Activated B cell treated with CpG ODN at 0.5 μM for 24 hours (primary cell): ENCODE data around the gene RB1. TPM values are rescaled to one million over a fixed set of nuclear protein-coding genes. Genes with fewer than 3 reads are reported as not detected.

Experiments
- ATAC-seq: fragments of 200-7000 bp; cut with Tn5 transposase; one replicate; pipeline ENCODE4 v1.10.0; 2021; ENCODE audit warnings: low read depth, mild to moderate bottlenecking, moderate library complexity
- CTCF ChIA-PET: fragments of 350-600 bp; sonication (Branson Sonifier 250); formaldehyde crosslinking; loops from one replicate; lab custom pipeline; 2021; ENCODE audit warnings: antibody characterized with exemption; lab: Charles Lee
- POLR2A ChIA-PET: fragments of 350-600 bp; sonication (Branson Sonifier 250); formaldehyde crosslinking; loops from one replicate; lab custom pipeline; 2021; ENCODE audit warnings: antibody characterized with exemption; lab: Charles Lee
- DNase-seq: peaks from one replicate; pipeline ENCODE4 v3.0.0; 2022
- H3K27ac Mint-ChIP-seq: one replicate; pipeline ENCODE4 v1.8.0; 2020; ENCODE audit warnings: mixed read lengths
- H3K27me3 Mint-ChIP-seq: one replicate; pipeline ENCODE4 v1.8.0; 2021; ENCODE audit warnings: mixed read lengths
- H3K36me3 Mint-ChIP-seq: one replicate; pipeline ENCODE4 v1.8.0; 2021; ENCODE audit warnings: low read depth, mixed read lengths
- H3K4me1 Mint-ChIP-seq: one replicate; pipeline ENCODE4 v1.8.0; 2021; ENCODE audit warnings: mixed read lengths
- H3K4me3 Mint-ChIP-seq: one replicate; pipeline ENCODE4 v1.8.0; 2020; ENCODE audit warnings: mild to moderate bottlenecking, mixed read lengths
- H3K9me3 Mint-ChIP-seq: one replicate; pipeline ENCODE4 v1.8.0; 2020; ENCODE audit warnings: mixed read lengths
- intact Hi-C: fragments of 100-400 bp; cut with micrococcal nuclease; formaldehyde crosslinking; loops from one replicate; pipeline ENCODE4 v1.15.1; 2024
- total RNA-seq: library from RNA; stranded (reverse); gene quantifications from 2 replicates; pipeline ENCODE4 v1.2.3, GENCODE V29; 2022
- TF ChIP-seq, protein P1 (sequence below): fragments of 200-600 bp; IDR thresholded peaks from one replicate; pipeline ENCODE4 v1.8.0; 2022; ENCODE audit warnings: antibody characterized with exemption, mild to moderate bottlenecking

The RB1 gene
- total RNA-seq, 1 donor from 2014 or later = 70.5 TPM

- Mint-ChIP-seq H3K27me3 (no peaks in the 10 kb centered on the region), H3K9me3 (peaks cover 3% of the 10 kb centered on the region), H3K4me1 (peaks cover 2% of the 10 kb centered on the region), H3K4me3 (no peak overlapping the region), H3K36me3 (peaks cover 56% of the 10 kb centered on the region), H3K27ac (no peak overlapping the region)
- TF ChIP-seq, protein P1, sequence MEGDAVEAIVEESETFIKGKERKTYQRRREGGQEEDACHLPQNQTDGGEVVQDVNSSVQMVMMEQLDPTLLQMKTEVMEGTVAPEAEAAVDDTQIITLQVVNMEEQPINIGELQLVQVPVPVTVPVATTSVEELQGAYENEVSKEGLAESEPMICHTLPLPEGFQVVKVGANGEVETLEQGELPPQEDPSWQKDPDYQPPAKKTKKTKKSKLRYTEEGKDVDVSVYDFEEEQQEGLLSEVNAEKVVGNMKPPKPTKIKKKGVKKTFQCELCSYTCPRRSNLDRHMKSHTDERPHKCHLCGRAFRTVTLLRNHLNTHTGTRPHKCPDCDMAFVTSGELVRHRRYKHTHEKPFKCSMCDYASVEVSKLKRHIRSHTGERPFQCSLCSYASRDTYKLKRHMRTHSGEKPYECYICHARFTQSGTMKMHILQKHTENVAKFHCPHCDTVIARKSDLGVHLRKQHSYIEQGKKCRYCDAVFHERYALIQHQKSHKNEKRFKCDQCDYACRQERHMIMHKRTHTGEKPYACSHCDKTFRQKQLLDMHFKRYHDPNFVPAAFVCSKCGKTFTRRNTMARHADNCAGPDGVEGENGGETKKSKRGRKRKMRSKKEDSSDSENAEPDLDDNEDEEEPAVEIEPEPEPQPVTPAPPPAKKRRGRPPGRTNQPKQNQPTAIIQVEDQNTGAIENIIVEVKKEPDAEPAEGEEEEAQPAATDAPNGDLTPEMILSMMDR = no peak
- ATAC-seq (no peak), DNase-seq (no peak)
- intact Hi-C loops = no loop called here
- ChIA-PET POLR2A (no interaction called here), CTCF (no interaction called here)
Measured at GRCh38 chr13:48369988-48370387, 66.4 kb downstream of the RB1 start.

DNA sequence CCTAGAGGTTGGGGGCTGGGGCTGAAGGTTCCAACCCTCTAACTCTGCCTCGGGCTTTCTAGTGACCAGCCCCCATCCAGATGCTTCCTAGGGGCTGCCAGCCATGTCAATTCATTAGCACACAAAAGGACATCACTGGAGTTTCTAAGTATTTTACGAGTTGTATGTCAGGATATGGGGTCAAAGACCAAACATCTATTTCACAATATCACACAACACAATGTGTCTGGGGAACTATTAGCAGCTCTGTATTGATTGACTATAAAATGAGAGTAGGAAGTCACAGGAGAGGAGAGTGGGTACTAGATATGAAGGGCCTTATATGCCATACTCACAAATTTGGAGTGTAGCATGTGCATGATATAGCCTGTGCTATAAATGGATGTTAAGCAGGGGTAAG is 67.3 kb downstream of the RB1 start:
- peaks cover 2% of the 10 kb centered on the region for H3K4me1 Mint-ChIP-seq
- no peak for DNase-seq
- ChIA-PET CTCF (no interaction called here), POLR2A (no interaction called here)
- no peaks in the 10 kb centered on the region for H3K27me3 Mint-ChIP-seq
- H3K9me3 Mint-ChIP-seq = peaks cover 3% of the 10 kb centered on the region
- peaks cover 54% of the 10 kb centered on the region for H3K36me3 Mint-ChIP-seq
- no peak overlapping the region for H3K27ac Mint-ChIP-seq
- no peak overlapping the region for H3K4me3 Mint-ChIP-seq
- ATAC-seq = no peak
- intact Hi-C loops = no loop called here
- TF ChIP-seq, protein P1 = no peak

DNA sequence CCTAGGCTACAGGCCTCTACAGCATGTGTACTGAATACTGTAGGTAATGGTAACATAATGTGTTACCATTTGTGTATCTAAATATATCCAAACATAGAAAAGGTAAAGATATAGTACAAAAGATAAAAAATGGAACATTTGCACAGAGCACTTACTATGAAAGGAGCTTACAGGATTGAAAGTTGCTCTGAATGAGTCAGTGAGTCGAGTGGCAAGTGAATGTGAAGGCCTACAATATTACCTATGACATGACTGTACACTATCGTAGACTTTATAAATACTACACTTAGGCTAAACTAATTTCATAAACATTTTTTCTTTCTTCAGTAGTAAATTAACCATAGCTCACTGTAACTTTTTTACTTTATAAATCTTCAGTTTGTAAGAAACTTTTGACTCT is 74.3 kb downstream of the RB1 start:
- POLR2A ChIA-PET = no interaction called here
- ATAC-seq (no peak), DNase-seq (no peak)
- Mint-ChIP-seq H3K9me3 (peaks cover 3% of the 10 kb centered on the region), H3K36me3 (peaks cover 72% of the 10 kb centered on the region), H3K4me3 (no peak overlapping the region), H3K27ac (no peak overlapping the region), H3K4me1 (peaks cover 6% of the 10 kb centered on the region), H3K27me3 (no peaks in the 10 kb centered on the region)
- CTCF ChIA-PET = no interaction called here
- intact Hi-C loops = no loop called here
- TF ChIP-seq, protein P1 = no peak

GRCh38 chr13:48380581-48380980 is 77.0 kb downstream of the RB1 start:
- peaks cover 73% of the 10 kb centered on the region for H3K36me3 Mint-ChIP-seq

GRCh38 chr13:48383384-48383783 is 79.8 kb downstream of the RB1 start:
- DNase-seq = no peak
- peaks cover 6% of the 10 kb centered on the region for H3K4me1 Mint-ChIP-seq
- H3K27me3 Mint-ChIP-seq = no peaks in the 10 kb centered on the region
- H3K36me3 Mint-ChIP-seq = peaks cover 77% of the 10 kb centered on the region
- no peak for ATAC-seq
- H3K27ac Mint-ChIP-seq = no peak overlapping the region
- intact Hi-C loops = no loop called here
- TF ChIP-seq, protein P1 = no peak
- H3K9me3 Mint-ChIP-seq = no peaks in the 10 kb centered on the region
- CTCF ChIA-PET = no interaction called here
- POLR2A ChIA-PET = no interaction called here
- no peak overlapping the region for H3K4me3 Mint-ChIP-seq

More at GRCh38 chr13:48380581-48380980, 77.0 kb downstream of the RB1 start:
- DNase-seq = no peak
- H3K27ac Mint-ChIP-seq = no peak overlapping the region
- intact Hi-C loops = no loop called here
- no peak for ATAC-seq
- H3K27me3 Mint-ChIP-seq = no peaks in the 10 kb centered on the region
- POLR2A ChIA-PET = no interaction called here
- peaks cover 6% of the 10 kb centered on the region for H3K4me1 Mint-ChIP-seq
- CTCF ChIA-PET = no interaction called here
- H3K4me3 Mint-ChIP-seq = no peak overlapping the region
- H3K9me3 Mint-ChIP-seq = no peaks in the 10 kb centered on the region
- TF ChIP-seq, protein P1 = no peak
